ENCODE results near the gene ATN1. TPM values are rescaled to one million over a fixed set of nuclear protein-coding genes. Genes with fewer than 3 reads are reported as not detected.
A peak's percentile ranks its signal among the peaks of the same experiment; 100 is the strongest.

ATN1 gene
- total RNA-seq, 1 experiment from 2014 or later = 126 TPM

DNA sequence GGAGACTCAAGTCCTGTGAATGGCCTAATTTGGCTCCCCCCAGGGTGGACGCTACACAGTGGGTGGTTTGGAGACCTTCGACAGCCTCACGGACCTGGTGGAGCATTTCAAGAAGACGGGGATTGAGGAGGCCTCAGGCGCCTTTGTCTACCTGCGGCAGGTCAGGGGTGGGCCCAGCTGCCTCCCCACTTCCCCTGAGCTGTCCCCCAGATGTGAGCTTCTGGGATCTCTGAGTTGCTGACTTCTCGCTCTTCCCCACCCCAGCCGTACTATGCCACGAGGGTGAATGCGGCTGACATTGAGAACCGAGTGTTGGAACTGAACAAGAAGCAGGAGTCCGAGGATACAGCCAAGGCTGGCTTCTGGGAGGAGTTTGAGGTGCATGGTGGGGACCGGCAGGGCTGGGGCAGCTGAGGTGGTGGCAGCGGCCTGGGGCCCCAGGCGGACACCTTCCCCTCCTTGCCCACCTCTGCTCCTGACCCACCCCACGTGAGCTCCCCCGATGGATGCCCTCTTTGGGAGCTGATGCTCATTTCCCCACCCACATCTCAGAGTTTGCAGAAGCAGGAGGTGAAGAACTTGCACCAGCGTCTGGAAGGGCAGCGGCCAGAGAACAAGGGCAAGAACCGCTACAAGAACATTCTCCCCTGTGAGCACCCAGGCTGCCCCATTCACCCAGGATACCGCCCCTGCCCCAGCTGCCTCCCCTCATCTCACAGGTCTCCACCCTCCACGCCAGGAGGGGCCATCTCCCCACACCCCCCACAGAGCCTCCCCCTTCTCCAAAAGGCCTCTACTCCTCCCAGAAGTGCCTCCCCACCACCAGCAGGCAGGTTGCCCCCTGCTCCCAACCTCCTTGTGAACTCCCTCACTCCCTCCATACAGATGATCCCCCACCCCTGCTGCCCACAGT lies 27.6 kb downstream of the ATN1 start:
- DNase-seq = no peak
- CTCF ChIA-PET = interaction anchor here (1.7 kb wide), 1 partner anchor 9 kb away, joined by 5 read pairs; no protein-coding TSS in a partner anchor
- Histone ChIP-seq H3K9me3 (no peaks in the 10 kb centered on the region), H3K36me3 (ENCODE audit: control insufficient read depth, insufficient read depth, low read length) (no peaks in the 10 kb centered on the region), H3K4me1 (no peaks in the 10 kb centered on the region), H3K4me3 (ENCODE audit: low read depth, low read length) (no peak overlapping the region), H3K27me3 (replicated peaks; ENCODE audit: control insufficient read depth, insufficient read depth, low read length) (no peaks in the 10 kb centered on the region)
- POLR2A ChIA-PET = no interaction called here
- intact Hi-C loops (cut with micrococcal nuclease; ENCODE audit: unreplicated experiment) = no loop called here
- no peak for TF ChIP-seq CTCF (IDR thresholded peaks at IDR 0.05; ENCODE audit: insufficient read depth in 1 of 2, low read depth in 1 of 2, low read length in 1 of 2, severe bottlenecking in 1 of 2, unreplicated experiment in 1 of 2)
- H3K4me1 Mint-ChIP-seq (ENCODE audit: low read depth, unreplicated experiment) = peaks cover under 1% of the 10 kb centered on the region
- no peak overlapping the region for H3K4me3 Mint-ChIP-seq (ENCODE audit: unreplicated experiment)
- BruUV-seq (replicated peaks) = no TSS peak
- peak overlapping the region; percentile 36 for H3K27ac Mint-ChIP-seq (ENCODE audit: unreplicated experiment)
- no peaks in the 10 kb centered on the region for H3K27me3 Mint-ChIP-seq (ENCODE audit: insufficient read depth, unreplicated experiment)
- no peaks in the 10 kb centered on the region for H3K36me3 Mint-ChIP-seq (ENCODE audit: insufficient read depth, unreplicated experiment)
- no peaks in the 10 kb centered on the region for H3K9me3 Mint-ChIP-seq (ENCODE audit: unreplicated experiment)

DNA sequence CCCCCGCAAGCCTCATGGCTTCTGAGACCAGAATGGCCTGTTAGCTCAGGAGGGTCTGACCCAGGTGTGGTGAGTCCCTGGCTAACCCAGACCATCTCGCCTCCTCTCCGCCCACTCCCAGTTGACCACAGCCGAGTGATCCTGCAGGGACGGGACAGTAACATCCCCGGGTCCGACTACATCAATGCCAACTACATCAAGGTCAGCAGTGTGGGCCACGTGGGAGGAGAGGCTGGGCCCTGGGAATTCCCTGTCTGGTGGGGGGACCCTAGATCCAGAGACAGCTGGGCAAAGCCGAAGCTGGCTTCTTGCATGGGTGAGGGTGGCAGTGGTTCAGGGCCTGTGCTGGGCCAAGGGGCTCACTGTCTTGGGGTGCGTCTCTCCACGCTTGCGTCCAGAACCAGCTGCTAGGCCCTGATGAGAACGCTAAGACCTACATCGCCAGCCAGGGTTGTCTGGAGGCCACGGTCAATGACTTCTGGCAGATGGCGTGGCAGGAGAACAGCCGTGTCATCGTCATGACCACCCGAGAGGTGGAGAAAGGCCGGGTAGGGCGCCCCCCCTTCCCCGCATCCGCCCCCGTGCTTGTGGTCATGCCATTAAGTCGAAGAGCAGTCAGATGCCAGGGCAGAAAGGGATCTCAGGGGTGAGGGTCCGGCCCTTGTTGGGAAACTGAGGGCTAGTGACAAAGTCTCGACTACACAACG lies 28.4 kb downstream of the ATN1 start:
- ChIA-PET CTCF (interaction anchor here (1.7 kb wide), 1 partner anchor 10 kb away, joined by 5 read pairs; no protein-coding TSS in a partner anchor), POLR2A (interaction anchor here (1.0 kb wide), 1 partner anchor 13 kb away, joined by 3 read pairs; the partner anchor contains the start of genes C12orf57 and RNU7-1)
- intact Hi-C loops (cut with micrococcal nuclease; ENCODE audit: unreplicated experiment) = no loop called here
- no peak overlapping the region for H3K27ac Mint-ChIP-seq (ENCODE audit: unreplicated experiment)
- Histone ChIP-seq H3K4me1 (peaks cover 4% of the 10 kb centered on the region), H3K4me3 (ENCODE audit: low read depth, low read length) (no peak overlapping the region), H3K9me3 (no peaks in the 10 kb centered on the region), H3K27me3 (replicated peaks; ENCODE audit: control insufficient read depth, insufficient read depth, low read length) (no peaks in the 10 kb centered on the region), H3K36me3 (ENCODE audit: control insufficient read depth, insufficient read depth, low read length) (no peaks in the 10 kb centered on the region)
- BruUV-seq (replicated peaks) = no TSS peak
- H3K4me3 Mint-ChIP-seq (ENCODE audit: unreplicated experiment) = no peak overlapping the region
- no peaks in the 10 kb centered on the region for H3K36me3 Mint-ChIP-seq (ENCODE audit: insufficient read depth, unreplicated experiment)
- no peak for DNase-seq
- TF ChIP-seq CTCF (IDR thresholded peaks at IDR 0.05; ENCODE audit: insufficient read depth in 1 of 2, low read depth in 1 of 2, low read length in 1 of 2, severe bottlenecking in 1 of 2, unreplicated experiment in 1 of 2) = no peak
- no peaks in the 10 kb centered on the region for H3K27me3 Mint-ChIP-seq (ENCODE audit: insufficient read depth, unreplicated experiment)
- peaks cover 9% of the 10 kb centered on the region for H3K4me1 Mint-ChIP-seq (ENCODE audit: low read depth, unreplicated experiment)
- H3K9me3 Mint-ChIP-seq (ENCODE audit: unreplicated experiment) = no peaks in the 10 kb centered on the region

GRCh38 chr12:6957151-6957701 lies 29.5 kb downstream of the ATN1 start:
- Histone ChIP-seq H3K4me1 (peaks cover 14% of the 10 kb centered on the region), H3K36me3 (ENCODE audit: control insufficient read depth, insufficient read depth, low read length) (no peaks in the 10 kb centered on the region), H3K9me3 (no peaks in the 10 kb centered on the region), H3K4me3 (ENCODE audit: low read depth, low read length) (no peak overlapping the region), H3K27me3 (replicated peaks; ENCODE audit: control insufficient read depth, insufficient read depth, low read length) (no peaks in the 10 kb centered on the region)
- TF ChIP-seq CTCF (IDR thresholded peaks at IDR 0.05; ENCODE audit: insufficient read depth in 1 of 2, low read depth in 1 of 2, low read length in 1 of 2, severe bottlenecking in 1 of 2, unreplicated experiment in 1 of 2) = no peak
- Mint-ChIP-seq H3K4me1 (ENCODE audit: low read depth, unreplicated experiment) (peaks cover 20% of the 10 kb centered on the region), H3K4me3 (ENCODE audit: unreplicated experiment) (no peak overlapping the region), H3K27ac (ENCODE audit: unreplicated experiment) (no peak overlapping the region), H3K27me3 (ENCODE audit: insufficient read depth, unreplicated experiment) (no peaks in the 10 kb centered on the region), H3K36me3 (ENCODE audit: insufficient read depth, unreplicated experiment) (peaks cover 8% of the 10 kb centered on the region), H3K9me3 (ENCODE audit: unreplicated experiment) (no peaks in the 10 kb centered on the region)
- DNase-seq = no peak
- POLR2A ChIA-PET = interaction anchor here (1.0 kb wide), 1 partner anchor 14 kb away, joined by 3 read pairs; the partner anchor contains the start of genes C12orf57 and RNU7-1
- intact Hi-C loops (cut with micrococcal nuclease; ENCODE audit: unreplicated experiment) = no loop called here
- BruUV-seq (replicated peaks) = no TSS peak
- CTCF ChIA-PET = interaction anchor here (0.5 to 1.7 kb wide), 3 partner anchors 11 to 59 kb away, joined by 3 to 5 read pairs (median 3); no protein-coding TSS in a partner anchor
